HEK293 (cell line): ENCODE measurements around the gene HSPA4.

Experiments used
- ATF2 ChIP-seq: fragments of 450-650 bp; formaldehyde crosslinking; IDR thresholded peaks from 2 replicates; pipeline ENCODE4 v1.5.1; 2016; ENCODE audit warnings: missing biosample characterization, missing genetic modification characterization, low read depth
- BCL11A ChIP-seq: fragments of 450-650 bp; formaldehyde crosslinking; IDR thresholded peaks from 2 replicates; pipeline ENCODE4 v1.5.1; 2016; ENCODE audit warnings: low read depth, missing biosample characterization, missing genetic modification characterization
- ZBTB21 ChIP-seq: fragments of 450-650 bp; formaldehyde crosslinking; IDR thresholded peaks from 2 replicates; pipeline ENCODE4 v1.5.1; 2017; ENCODE audit warnings: missing biosample characterization, missing genetic modification characterization
- ZEB2 ChIP-seq: fragments of 450-650 bp; formaldehyde crosslinking; IDR thresholded peaks from 2 replicates; pipeline ENCODE4 v1.5.1; 2016; ENCODE audit warnings: missing biosample characterization, missing genetic modification characterization
- ZNF274 ChIP-seq, 2 experiments: fragments of 200-500 bp in 1 of 2; fragments of 450-650 bp in 1 of 2; sonication (Bioruptor generic) in 1 of 2; formaldehyde crosslinking in 1 of 2; IDR thresholded peaks; 2 replicates each; pipeline versions ENCODE4 v1.5.1 to v1.6.1; 2014 to 2016; ENCODE audit warnings: borderline replicate concordance in 1 of 2, inconsistent platforms in 1 of 2, low read length in 1 of 2, missing biosample characterization in 1 of 2, missing genetic modification characterization in 1 of 2
- ZNF518A ChIP-seq: fragments of 450-650 bp; formaldehyde crosslinking; conservative IDR thresholded peaks from 2 replicates; pipeline ENCODE4 v1.5.1; 2016; ENCODE audit warnings: low read depth, missing biosample characterization, missing genetic modification characterization
- ZNF548 ChIP-seq: fragments of 450-650 bp; formaldehyde crosslinking; IDR thresholded peaks from 2 replicates; pipeline ENCODE4 v1.5.1; 2016; ENCODE audit warnings: missing biosample characterization, missing genetic modification characterization
- ZNF629 ChIP-seq: fragments of 450-650 bp; formaldehyde crosslinking; IDR thresholded peaks from 2 replicates; pipeline ENCODE4 v1.5.1; 2017; ENCODE audit warnings: missing biosample characterization, missing genetic modification characterization
- ZNF707 ChIP-seq: fragments of 450-650 bp; formaldehyde crosslinking; IDR thresholded peaks from 2 replicates; pipeline ENCODE4 v1.5.1; 2016; ENCODE audit warnings: missing biosample characterization, missing genetic modification characterization
- TF ChIP-seq, protein P1 (sequence below): fragments of 450-650 bp; formaldehyde crosslinking; IDR thresholded peaks from 2 replicates; pipeline ENCODE4 v1.5.1; 2016; ENCODE audit warnings: missing biosample characterization, missing genetic modification characterization
- TF ChIP-seq, protein P2 (sequence below): fragments of 450-650 bp; formaldehyde crosslinking; optimal IDR thresholded peaks from 2 replicates; pipeline ENCODE3; 2016; ENCODE audit warnings: missing biosample characterization, mild to moderate bottlenecking, missing genetic modification characterization

- TF ChIP-seq, protein P1, sequence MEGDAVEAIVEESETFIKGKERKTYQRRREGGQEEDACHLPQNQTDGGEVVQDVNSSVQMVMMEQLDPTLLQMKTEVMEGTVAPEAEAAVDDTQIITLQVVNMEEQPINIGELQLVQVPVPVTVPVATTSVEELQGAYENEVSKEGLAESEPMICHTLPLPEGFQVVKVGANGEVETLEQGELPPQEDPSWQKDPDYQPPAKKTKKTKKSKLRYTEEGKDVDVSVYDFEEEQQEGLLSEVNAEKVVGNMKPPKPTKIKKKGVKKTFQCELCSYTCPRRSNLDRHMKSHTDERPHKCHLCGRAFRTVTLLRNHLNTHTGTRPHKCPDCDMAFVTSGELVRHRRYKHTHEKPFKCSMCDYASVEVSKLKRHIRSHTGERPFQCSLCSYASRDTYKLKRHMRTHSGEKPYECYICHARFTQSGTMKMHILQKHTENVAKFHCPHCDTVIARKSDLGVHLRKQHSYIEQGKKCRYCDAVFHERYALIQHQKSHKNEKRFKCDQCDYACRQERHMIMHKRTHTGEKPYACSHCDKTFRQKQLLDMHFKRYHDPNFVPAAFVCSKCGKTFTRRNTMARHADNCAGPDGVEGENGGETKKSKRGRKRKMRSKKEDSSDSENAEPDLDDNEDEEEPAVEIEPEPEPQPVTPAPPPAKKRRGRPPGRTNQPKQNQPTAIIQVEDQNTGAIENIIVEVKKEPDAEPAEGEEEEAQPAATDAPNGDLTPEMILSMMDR (tag by site-specific recombination) = no peak
- TF ChIP-seq BCL11A (no peak), ZEB2 (tag by site-specific recombination) (no peak), ZNF629 (tag by site-specific recombination) (no peak), ZNF548 (tag by site-specific recombination) (no peak), ZBTB21 (tag by site-specific recombination) (no peak), ZNF518A (tag by site-specific recombination) (no peak), ZNF274 (IDR thresholded peaks at IDR 0.05; ENCODE audit: low read length) (no peak), ZNF274 (tag by site-specific recombination; IDR thresholded peaks at IDR 0.05; ENCODE audit: borderline replicate concordance) (no peak), ZNF707 (tag by site-specific recombination) (no peak), ATF2 (tag by site-specific recombination) (no peak)
- TF ChIP-seq, protein P2, sequence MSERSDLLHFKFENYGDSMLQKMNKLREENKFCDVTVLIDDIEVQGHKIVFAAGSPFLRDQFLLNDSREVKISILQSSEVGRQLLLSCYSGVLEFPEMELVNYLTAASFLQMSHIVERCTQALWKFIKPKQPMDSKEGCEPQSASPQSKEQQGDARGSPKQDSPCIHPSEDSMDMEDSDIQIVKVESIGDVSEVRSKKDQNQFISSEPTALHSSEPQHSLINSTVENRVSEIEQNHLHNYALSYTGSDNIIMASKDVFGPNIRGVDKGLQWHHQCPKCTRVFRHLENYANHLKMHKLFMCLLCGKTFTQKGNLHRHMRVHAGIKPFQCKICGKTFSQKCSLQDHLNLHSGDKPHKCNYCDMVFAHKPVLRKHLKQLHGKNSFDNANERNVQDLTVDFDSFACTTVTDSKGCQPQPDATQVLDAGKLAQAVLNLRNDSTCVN (tag by site-specific recombination) = no peak
Observed at GRCh38 chr5:133091034-133091433, 39.2 kb downstream of the HSPA4 start.
